ENCODE results near the gene FOXK2.

FOXK2 gene

DNA sequence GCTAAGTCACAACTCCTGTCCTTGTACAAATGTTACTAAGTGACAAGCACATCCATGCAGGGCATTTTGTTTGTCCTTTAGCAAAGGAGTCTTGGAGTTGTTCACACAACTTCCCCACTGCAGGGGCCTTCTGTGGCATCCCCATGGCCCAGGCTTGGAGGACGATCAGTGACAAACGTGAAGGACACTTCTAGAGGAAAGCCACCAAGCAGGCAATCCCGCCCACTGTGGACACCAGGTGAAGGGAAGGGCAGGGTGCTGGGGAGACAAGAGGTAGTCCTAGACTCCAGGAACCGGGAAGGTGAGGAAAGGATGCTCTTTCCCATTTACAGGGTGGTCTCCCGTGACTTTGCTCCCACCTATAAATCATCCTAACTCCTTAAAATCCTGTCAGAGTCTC lies 124.6 kb downstream of the FOXK2 start:
- DNase-seq, result no peak

GRCh38 chr17:82645516-82645915 lies 126.0 kb downstream of the FOXK2 start:
- DNase-seq, result peak; percentile 19

GRCh38 chr17:82647593-82648164 lies 128.1 kb downstream of the FOXK2 start:
- no peak for DNase-seq

DNA sequence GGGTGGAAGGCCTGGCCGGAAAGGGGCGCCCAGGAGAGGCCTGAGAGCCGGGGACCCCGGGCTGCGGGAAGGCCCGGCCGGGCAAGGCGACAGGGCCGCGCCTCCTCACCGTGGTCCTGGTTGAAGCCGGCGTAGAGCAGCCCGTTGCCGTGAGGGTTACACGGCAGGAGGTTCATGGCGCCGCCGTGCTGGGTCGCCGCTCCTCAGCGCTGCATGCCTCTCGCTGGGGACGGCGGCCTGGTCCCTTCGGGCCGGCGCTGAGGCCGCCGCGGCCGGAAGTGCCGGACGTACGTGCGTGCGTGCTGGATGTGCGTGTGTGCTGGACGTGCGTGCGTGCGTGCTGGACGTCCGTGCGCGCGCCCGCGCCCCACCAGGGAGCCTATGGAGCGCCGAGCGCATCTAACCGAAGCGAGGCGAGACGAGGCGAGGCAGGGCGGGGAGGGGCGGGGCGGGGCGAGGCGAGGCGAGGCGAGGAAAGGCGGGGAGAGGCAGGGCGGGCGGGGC lies 128.7 kb downstream of the FOXK2 start, which contains the start of gene WDR45B:
Gene WDR45B, minus strand, starts transcription at position 280 of the 504 bp plus-strand sequence. Its CDS starts 104 bp downstream, at position 176.
- peak; percentile 98 for DNase-seq

DNA sequence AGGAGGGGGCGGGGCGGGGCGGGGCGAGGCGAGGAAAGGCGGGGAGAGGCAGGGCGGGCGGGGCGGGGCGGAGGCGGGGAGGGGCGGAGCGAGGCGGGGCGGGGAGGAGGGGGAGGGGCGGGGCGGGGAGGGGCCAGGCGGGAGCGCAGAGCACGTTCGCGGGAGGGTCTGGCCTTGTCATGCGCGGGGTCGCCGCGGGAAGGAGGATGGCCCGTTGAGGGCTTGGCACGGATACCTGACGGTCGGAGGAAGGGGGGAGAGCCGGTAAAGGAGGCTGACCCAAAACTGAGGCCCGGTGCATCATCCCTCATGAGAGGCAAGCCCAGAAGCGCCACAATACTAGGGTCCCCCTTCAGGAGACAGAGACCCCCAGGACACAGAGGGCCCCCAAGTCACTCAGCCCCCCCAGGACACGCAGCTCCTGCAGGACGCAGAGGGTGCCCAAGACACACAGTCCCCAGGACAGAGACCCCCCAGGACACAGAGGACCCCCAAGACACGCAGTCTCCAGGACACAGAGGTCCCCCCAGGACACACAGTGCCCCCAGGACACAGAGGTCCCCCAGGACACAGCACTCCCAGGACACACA lies 129.3 kb downstream of the FOXK2 start:
- no peak for DNase-seq

GRCh38 chr17:82649501-82650261 lies 130.1 kb downstream of the FOXK2 start:
- no peak for DNase-seq

- DNase-seq, result no peak
These were observed 131.2 kb downstream of the FOXK2 start for GRCh38 chr17:82650723-82651122.

DNA sequence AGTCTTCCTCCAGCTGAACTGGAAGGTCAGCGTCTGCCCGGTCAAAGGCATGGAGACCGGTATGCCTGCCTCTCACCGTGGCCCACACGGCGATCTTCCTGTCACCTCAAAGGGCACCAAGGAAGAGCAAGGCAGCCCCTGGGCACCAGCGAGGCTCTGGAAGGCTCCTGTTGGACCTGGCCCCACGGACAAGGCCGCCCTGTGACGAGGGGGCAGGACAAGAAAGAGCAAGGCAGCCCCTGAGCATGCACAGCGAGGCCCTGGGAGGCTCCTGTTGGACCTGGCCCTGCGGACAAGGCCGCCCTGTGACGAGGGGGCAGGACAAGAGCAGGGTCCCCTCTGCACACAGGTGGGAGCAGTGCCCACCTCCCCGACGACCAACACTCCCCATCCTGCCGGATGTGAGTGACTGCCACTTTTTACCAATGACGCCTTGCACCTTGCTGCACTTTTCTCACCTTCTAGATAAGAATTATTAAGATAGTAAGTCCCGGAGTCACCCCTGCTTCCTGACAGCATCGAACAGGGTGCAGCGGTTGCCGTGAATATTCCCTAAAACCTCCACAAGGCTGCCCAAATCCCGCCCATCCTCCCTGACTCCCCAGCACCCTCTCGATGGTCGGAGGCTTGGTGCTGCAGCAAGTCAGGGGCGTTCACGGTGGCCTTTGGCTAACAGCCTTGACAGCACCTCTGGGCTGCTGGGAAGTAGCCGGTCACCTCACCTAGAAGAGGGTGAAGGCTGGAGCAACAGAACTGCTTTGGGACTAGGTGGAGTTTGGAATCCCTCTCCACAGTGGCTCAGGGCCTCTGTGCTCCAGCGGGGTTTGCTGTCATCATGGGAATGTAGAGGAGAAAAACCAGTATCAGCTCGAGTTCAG lies 134.4 kb downstream of the FOXK2 start:
- no peak for DNase-seq

All from fibroblast of skin of abdomen (primary cell).